Panc1 (cell line): ENCODE data around the gene TLR10. TPM values are rescaled to one million over a fixed set of nuclear protein-coding genes. Genes with fewer than 3 reads are reported as not detected.

Experiments
- ATAC-seq: fragments of 200-7000 bp; cut with Tn5 transposase; 2 replicates; pipeline ENCODE4 v1.9.1; 2020; ENCODE audit warnings: mild to moderate bottlenecking, moderate library complexity
- BruUV-seq: library from RNA; stranded (reverse); fragments of 400-500 nt; replicated peaks from 2 replicates; lab custom pipeline; 2021; lab: Mats Ljungman, UMichigan
- CTCF ChIA-PET: fragments of 300-600 bp; sonication (Branson Sonifier 250); formaldehyde crosslinking; loops from one replicate; lab custom pipeline; 2022; ENCODE audit warnings: antibody characterized with exemption; lab: Charles Lee
- POLR2A ChIA-PET: fragments of 300-600 bp; sonication (Branson Sonifier 250); formaldehyde crosslinking; loops from one replicate; lab custom pipeline; 2022; ENCODE audit warnings: antibody characterized with exemption; lab: Charles Lee
- DNase-seq: peaks from one replicate; pipeline ENCODE4 v3.0.0-alpha.2; 2010; ENCODE audit warnings: low read depth, low spot score
- H3K27ac ChIP-seq: 2 replicates; pipeline ENCODE4 v1.5.1; 2011; ENCODE audit warnings: mild to moderate bottlenecking, low read length, inconsistent platforms
- H3K27me3 ChIP-seq: fragments of 200-500 bp; sonication (Bioruptor generic); 2 replicates; pipeline ENCODE4 v1.6.0; 2014; ENCODE audit warnings: low read length, inconsistent platforms; ENCODE audit not compliant: control insufficient read depth, insufficient read depth
- H3K36me3 ChIP-seq: fragments of 200-500 bp; sonication (Bioruptor generic); 2 replicates; pipeline ENCODE4 v1.5.1; 2014; ENCODE audit warnings: inconsistent platforms, mild to moderate bottlenecking, low read length, moderate library complexity; ENCODE audit not compliant: control insufficient read depth, insufficient read depth
- H3K4me1 ChIP-seq: 2 replicates; pipeline ENCODE4 v1.5.1; 2011; ENCODE audit warnings: inconsistent platforms, mild to moderate bottlenecking, low read length, moderate library complexity; ENCODE audit not compliant: control insufficient read depth, insufficient read depth
- H3K4me3 ChIP-seq, 2 experiments: 2 replicates each; pipeline ENCODE4 v1.5.1; 2011 to 2012; ENCODE audit warnings: low read depth in 2 of 2, low read length in 2 of 2, mild to moderate bottlenecking in 2 of 2, inconsistent platforms in 1 of 2, moderate library complexity in 1 of 2
- H3K9me3 ChIP-seq: fragments of 200-500 bp; sonication (Bioruptor generic); 2 replicates; pipeline ENCODE4 v1.5.1; 2014; ENCODE audit warnings: low read depth, mild to moderate bottlenecking, inconsistent platforms, low read length, moderate library complexity; ENCODE audit not compliant: control insufficient read depth, insufficient read depth
- POLR2AphosphoS5 ChIP-seq: IDR thresholded peaks from 2 replicates; pipeline ENCODE4 v1.6.1; 2012; ENCODE audit warnings: mild to moderate bottlenecking, low read depth, low read length, moderate library complexity
- SIN3A ChIP-seq: IDR thresholded peaks from 2 replicates; pipeline ENCODE4 v1.6.1; 2012; ENCODE audit warnings: low read depth, mild to moderate bottlenecking, low read length, moderate library complexity, borderline replicate concordance; ENCODE audit not compliant: insufficient read depth
- TCF7L2 ChIP-seq: IDR thresholded peaks from 2 replicates; pipeline ENCODE4 v1.6.1; 2011; ENCODE audit warnings: mild to moderate bottlenecking, low read depth, low read length, inconsistent platforms
- in situ Hi-C: cut with HindIII; loops from 2 replicates; pipeline ENCODE4 v1.10.0; 2016; ENCODE audit warnings: low sequenced_read_pairs, low pct_unique_long_range_greater_than_20kb
- intact Hi-C: fragments of 100-400 bp; cut with micrococcal nuclease; formaldehyde crosslinking; loops from one replicate; pipeline ENCODE4 v1.10.0; 2022; ENCODE audit not compliant: unreplicated experiment
- total RNA-seq: library from RNA; stranded (reverse); gene quantifications from one replicate; pipeline ENCODE4 v1.2.1, GENCODE V29; 2021; ENCODE audit not compliant: unreplicated experiment
- TF ChIP-seq, protein P1 (sequence below): fragments of 450-650 bp; IDR thresholded peaks from 2 replicates; pipeline ENCODE4 v1.5.1; 2017; ENCODE audit warnings: mild to moderate bottlenecking
- TF ChIP-seq, protein P2 (sequence below), 2 experiments: IDR thresholded peaks; 2 replicates each; pipeline ENCODE4 v1.6.1; 2011 to 2012; ENCODE audit warnings: low read depth in 2 of 2, control low read depth in 1 of 2, low read length in 1 of 2, mild to moderate bottlenecking in 1 of 2, moderate library complexity in 1 of 2; ENCODE audit not compliant: insufficient read depth in 1 of 2

TLR10 gene
- total RNA-seq, 1 experiment from 2014 or later: 0.05 TPM

DNA sequence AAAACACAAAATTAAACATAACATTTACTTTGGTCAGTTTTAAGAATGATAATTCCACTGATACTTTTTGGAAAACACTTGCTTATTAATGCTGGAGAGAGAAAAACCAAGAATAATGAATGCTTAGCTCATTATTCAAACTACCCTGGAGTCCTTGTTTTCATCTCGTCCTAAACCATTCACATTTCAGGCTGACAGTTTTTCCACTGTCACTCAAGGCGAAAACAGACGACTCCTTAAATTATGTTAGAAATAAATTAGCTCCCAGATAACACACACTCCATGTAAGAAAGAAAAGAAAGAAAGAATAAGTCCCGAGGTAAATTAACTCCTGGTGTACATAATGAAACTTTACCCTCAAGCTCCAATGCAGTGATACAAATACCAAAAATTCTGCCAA, 33.5 kb downstream of the TLR10 start:
- Histone ChIP-seq H3K27ac (no peak overlapping the region), H3K4me3 (no peak overlapping the region), H3K9me3 (no peaks in the 10 kb centered on the region), H3K4me1 (peaks cover 4% of the 10 kb centered on the region; the same call in 1 of the 2 replicates), H3K36me3 (no peaks in the 10 kb centered on the region), H3K27me3 (no peaks in the 10 kb centered on the region)
- TF ChIP-seq TCF7L2: no peak
- TF ChIP-seq, protein P1, sequence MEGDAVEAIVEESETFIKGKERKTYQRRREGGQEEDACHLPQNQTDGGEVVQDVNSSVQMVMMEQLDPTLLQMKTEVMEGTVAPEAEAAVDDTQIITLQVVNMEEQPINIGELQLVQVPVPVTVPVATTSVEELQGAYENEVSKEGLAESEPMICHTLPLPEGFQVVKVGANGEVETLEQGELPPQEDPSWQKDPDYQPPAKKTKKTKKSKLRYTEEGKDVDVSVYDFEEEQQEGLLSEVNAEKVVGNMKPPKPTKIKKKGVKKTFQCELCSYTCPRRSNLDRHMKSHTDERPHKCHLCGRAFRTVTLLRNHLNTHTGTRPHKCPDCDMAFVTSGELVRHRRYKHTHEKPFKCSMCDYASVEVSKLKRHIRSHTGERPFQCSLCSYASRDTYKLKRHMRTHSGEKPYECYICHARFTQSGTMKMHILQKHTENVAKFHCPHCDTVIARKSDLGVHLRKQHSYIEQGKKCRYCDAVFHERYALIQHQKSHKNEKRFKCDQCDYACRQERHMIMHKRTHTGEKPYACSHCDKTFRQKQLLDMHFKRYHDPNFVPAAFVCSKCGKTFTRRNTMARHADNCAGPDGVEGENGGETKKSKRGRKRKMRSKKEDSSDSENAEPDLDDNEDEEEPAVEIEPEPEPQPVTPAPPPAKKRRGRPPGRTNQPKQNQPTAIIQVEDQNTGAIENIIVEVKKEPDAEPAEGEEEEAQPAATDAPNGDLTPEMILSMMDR: no peak
- TF ChIP-seq, protein P2, sequence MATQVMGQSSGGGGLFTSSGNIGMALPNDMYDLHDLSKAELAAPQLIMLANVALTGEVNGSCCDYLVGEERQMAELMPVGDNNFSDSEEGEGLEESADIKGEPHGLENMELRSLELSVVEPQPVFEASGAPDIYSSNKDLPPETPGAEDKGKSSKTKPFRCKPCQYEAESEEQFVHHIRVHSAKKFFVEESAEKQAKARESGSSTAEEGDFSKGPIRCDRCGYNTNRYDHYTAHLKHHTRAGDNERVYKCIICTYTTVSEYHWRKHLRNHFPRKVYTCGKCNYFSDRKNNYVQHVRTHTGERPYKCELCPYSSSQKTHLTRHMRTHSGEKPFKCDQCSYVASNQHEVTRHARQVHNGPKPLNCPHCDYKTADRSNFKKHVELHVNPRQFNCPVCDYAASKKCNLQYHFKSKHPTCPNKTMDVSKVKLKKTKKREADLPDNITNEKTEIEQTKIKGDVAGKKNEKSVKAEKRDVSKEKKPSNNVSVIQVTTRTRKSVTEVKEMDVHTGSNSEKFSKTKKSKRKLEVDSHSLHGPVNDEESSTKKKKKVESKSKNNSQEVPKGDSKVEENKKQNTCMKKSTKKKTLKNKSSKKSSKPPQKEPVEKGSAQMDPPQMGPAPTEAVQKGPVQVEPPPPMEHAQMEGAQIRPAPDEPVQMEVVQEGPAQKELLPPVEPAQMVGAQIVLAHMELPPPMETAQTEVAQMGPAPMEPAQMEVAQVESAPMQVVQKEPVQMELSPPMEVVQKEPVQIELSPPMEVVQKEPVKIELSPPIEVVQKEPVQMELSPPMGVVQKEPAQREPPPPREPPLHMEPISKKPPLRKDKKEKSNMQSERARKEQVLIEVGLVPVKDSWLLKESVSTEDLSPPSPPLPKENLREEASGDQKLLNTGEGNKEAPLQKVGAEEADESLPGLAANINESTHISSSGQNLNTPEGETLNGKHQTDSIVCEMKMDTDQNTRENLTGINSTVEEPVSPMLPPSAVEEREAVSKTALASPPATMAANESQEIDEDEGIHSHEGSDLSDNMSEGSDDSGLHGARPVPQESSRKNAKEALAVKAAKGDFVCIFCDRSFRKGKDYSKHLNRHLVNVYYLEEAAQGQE (IDR thresholded peaks at IDR 0.05; ENCODE audit: insufficient read depth in 1 of 2, low read depth in 2 of 2, low read length in 1 of 2): no peak
- intact Hi-C loops: no loop called here
- no peak for DNase-seq
- CTCF ChIA-PET: no interaction called here
- no peak for ATAC-seq
- no TSS peak for BruUV-seq
- POLR2A ChIA-PET: no interaction called here
- in situ Hi-C loops: no loop called here

DNA sequence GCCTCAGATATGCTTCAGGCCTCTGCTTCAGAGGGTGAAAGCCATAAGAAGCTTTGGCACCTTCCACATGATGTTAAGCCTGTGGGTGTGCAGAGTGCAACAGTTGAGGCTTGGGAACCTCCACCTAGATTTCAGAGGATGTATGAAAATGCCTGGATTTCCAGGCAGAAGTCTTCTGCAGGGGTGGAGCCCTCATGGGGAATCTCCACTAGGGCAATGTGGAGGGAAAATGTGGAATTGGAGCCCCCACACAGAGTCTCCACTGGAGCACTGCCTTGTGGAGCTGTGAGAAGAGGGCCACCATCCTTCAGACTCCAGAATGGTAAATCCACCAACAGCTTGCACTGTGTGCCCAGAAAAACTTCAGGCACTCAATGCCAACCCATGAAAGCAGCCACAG, 35.2 kb downstream of the TLR10 start:
- ATAC-seq (no peak), DNase-seq (no peak)
- intact Hi-C loops (no loop called here), in situ Hi-C loops (no loop called here)
- no peak overlapping the region for H3K4me3 ChIP-seq
- H3K27me3 ChIP-seq: no peaks in the 10 kb centered on the region
- peaks cover 2% of the 10 kb centered on the region; the same call in 1 of the 2 replicates for H3K4me1 ChIP-seq
- H3K9me3 ChIP-seq: no peaks in the 10 kb centered on the region
- no peak overlapping the region for H3K27ac ChIP-seq
- no peaks in the 10 kb centered on the region for H3K36me3 ChIP-seq
- BruUV-seq: no TSS peak
- ChIA-PET POLR2A (no interaction called here), CTCF (no interaction called here)
- TF ChIP-seq TCF7L2 (no peak), SIN3A (no peak), POLR2AphosphoS5 (no peak)
- TF ChIP-seq, protein P2 (IDR thresholded peaks at IDR 0.05; ENCODE audit: insufficient read depth in 1 of 2, low read depth in 2 of 2, low read length in 1 of 2): no peak
- TF ChIP-seq, protein P1: no peak
